ENCODE results near the gene AIP.

DNA sequence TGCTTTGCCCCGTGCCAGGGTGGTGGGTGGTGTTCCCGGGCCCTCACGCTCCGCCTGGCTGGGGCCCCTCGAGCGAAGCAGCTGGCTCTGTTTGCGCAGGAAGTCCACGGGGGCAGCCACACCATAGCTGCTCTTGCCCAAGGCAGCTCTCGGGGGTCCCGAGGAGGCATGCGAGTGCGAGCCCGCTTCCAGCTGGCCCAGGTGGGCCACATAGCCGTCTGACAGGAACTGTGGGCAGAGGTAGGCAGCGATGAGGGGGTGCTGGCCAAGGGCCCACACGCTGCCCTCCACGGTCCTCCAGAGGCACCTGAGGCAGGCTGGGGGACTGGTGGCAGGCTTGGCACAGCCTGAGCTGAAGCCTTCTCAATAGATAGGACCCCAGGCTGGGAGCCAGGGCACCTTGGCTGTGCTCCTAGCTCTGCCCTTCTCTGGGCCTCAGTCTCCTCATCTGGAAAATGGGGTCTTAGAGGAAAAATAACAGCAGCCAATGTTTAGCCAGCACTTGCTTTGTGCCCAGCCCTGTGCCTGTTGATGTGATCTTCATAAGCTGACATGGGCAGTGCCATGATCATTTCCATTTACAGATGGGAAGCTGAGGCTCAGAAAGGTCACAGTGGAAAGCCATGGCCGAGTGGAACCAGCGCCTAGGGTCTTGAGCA, 9.4 kb downstream of the AIP start:
- TF ChIP-seq, protein P1, sequence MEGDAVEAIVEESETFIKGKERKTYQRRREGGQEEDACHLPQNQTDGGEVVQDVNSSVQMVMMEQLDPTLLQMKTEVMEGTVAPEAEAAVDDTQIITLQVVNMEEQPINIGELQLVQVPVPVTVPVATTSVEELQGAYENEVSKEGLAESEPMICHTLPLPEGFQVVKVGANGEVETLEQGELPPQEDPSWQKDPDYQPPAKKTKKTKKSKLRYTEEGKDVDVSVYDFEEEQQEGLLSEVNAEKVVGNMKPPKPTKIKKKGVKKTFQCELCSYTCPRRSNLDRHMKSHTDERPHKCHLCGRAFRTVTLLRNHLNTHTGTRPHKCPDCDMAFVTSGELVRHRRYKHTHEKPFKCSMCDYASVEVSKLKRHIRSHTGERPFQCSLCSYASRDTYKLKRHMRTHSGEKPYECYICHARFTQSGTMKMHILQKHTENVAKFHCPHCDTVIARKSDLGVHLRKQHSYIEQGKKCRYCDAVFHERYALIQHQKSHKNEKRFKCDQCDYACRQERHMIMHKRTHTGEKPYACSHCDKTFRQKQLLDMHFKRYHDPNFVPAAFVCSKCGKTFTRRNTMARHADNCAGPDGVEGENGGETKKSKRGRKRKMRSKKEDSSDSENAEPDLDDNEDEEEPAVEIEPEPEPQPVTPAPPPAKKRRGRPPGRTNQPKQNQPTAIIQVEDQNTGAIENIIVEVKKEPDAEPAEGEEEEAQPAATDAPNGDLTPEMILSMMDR (IDR thresholded peaks at IDR 0.05): no peak
- TF ChIP-seq POLR2A (IDR thresholded peaks at IDR 0.05): no peak
